Stimulated activated effector memory CD8-positive, alpha-beta T cell treated with anti-CD3 and anti-CD28 coated beads, Interleukin-12 subunit alpha, Interleukin-12 subunit beta, amount 100 ng/mL, for 72 hours (primary cell): ENCODE measurements around the gene HHIP.

Experiments used
- ATAC-seq: fragments of 150-1000 bp; cut with Tn5 transposase; 2 replicates; pipeline ENCODE4 v1.10.0; 2021
- DNase-seq, 2 donors: peaks; one replicate each; pipeline ENCODE4 v3.0.0; 2021 to 2022; ENCODE audit warnings: low spot score in 2 of 2
- H3K27ac Mint-ChIP-seq: one replicate; pipeline ENCODE4 v1.8.0; 2022; ENCODE audit warnings: mild to moderate bottlenecking, mixed read lengths
- H3K36me3 Mint-ChIP-seq: one replicate; pipeline ENCODE4 v1.8.0; 2022; ENCODE audit warnings: mild to moderate bottlenecking, mixed read lengths
- H3K4me1 Mint-ChIP-seq: one replicate; pipeline ENCODE4 v1.8.0; 2022; ENCODE audit warnings: mixed read lengths
- H3K4me3 Mint-ChIP-seq: one replicate; pipeline ENCODE4 v1.8.0; 2022; ENCODE audit warnings: mild to moderate bottlenecking, mixed read lengths
- H3K9me3 Mint-ChIP-seq: one replicate; pipeline ENCODE4 v1.8.0; 2022; ENCODE audit warnings: mixed read lengths

The HHIP gene

GRCh38 chr4:144681806-144682205 is 35.9 kb downstream of the HHIP start:
- DNase-seq: no peak
- H3K4me3 Mint-ChIP-seq: no peak overlapping the region
- no peaks in the 10 kb centered on the region for H3K4me1 Mint-ChIP-seq
- H3K9me3 Mint-ChIP-seq: no peaks in the 10 kb centered on the region
- H3K36me3 Mint-ChIP-seq: no peaks in the 10 kb centered on the region
- no peak overlapping the region for H3K27ac Mint-ChIP-seq
- ATAC-seq: no peak

- Mint-ChIP-seq H3K4me3 (no peak overlapping the region), H3K4me1 (no peaks in the 10 kb centered on the region), H3K36me3 (no peaks in the 10 kb centered on the region), H3K27ac (no peak overlapping the region), H3K9me3 (no peaks in the 10 kb centered on the region)
- no peak for ATAC-seq
- DNase-seq: no peak
Measured at GRCh38 chr4:144683516-144683915, 37.6 kb downstream of the HHIP start.

GRCh38 chr4:144685911-144686310 is 40.0 kb downstream of the HHIP start:
- DNase-seq (no peak), ATAC-seq (no peak)
- H3K36me3 Mint-ChIP-seq: no peaks in the 10 kb centered on the region
- no peak overlapping the region for H3K4me3 Mint-ChIP-seq
- H3K27ac Mint-ChIP-seq: no peak overlapping the region
- H3K4me1 Mint-ChIP-seq: no peaks in the 10 kb centered on the region
- H3K9me3 Mint-ChIP-seq: no peaks in the 10 kb centered on the region

- Mint-ChIP-seq H3K4me3 (no peak overlapping the region), H3K9me3 (no peaks in the 10 kb centered on the region), H3K4me1 (no peaks in the 10 kb centered on the region), H3K27ac (no peak overlapping the region), H3K36me3 (no peaks in the 10 kb centered on the region)
- DNase-seq (no peak), ATAC-seq (no peak)
Measured at GRCh38 chr4:144686921-144687320, 41.0 kb downstream of the HHIP start.

- Mint-ChIP-seq H3K4me3 (no peak overlapping the region), H3K4me1 (no peaks in the 10 kb centered on the region), H3K27ac (no peak overlapping the region), H3K9me3 (no peaks in the 10 kb centered on the region), H3K36me3 (no peaks in the 10 kb centered on the region)
- ATAC-seq (no peak), DNase-seq (no peak)
Measured at GRCh38 chr4:144687466-144687865, 41.5 kb downstream of the HHIP start.

DNA sequence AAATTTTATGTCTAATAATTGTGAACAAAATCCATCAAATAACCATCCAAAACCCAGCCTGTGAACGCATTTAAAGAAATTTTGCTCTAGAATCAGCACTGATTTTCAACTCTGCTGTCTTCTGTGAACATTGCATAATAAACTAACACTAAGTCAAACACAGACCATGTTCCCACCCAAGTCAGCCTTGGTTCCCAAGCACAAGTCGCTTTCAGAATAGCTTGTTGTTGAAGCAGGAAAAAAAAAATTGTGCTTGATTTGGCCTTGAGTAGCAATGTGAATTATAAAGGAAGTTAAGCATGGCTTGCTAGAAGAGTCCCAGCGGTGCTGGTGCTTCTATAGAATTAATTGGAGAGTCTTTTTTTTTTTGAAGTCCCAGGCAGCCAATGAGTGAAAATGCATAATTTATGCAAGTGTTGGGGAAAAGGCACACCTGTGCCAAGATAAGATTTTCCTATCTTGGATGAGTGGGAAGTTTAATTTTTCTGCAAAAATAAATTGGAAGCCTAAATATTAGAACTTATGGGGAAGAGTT is 42.1 kb downstream of the HHIP start:
- H3K4me1 Mint-ChIP-seq: no peaks in the 10 kb centered on the region
- no peaks in the 10 kb centered on the region for H3K9me3 Mint-ChIP-seq
- DNase-seq (no peak), ATAC-seq (no peak)
- H3K27ac Mint-ChIP-seq: no peak overlapping the region
- no peak overlapping the region for H3K4me3 Mint-ChIP-seq
- H3K36me3 Mint-ChIP-seq: no peaks in the 10 kb centered on the region

DNA sequence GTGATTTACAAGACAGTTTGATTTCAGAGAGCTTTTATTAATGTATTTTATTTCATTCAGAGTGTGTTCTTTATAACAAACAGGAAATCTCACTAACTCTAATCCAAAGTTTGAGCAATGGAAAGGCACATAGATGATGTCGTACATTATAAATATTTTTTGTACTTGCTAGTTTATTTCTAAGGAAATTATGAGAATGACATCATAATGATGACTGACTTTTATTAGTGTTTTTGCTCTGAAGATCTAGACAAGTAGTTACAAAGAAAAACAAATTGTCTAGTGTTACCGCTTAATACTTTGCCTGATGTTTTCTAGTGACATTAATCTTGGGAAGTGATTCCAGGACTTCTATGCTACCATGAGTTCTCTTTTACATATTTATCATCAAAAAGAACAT is 43.2 kb downstream of the HHIP start:
- Mint-ChIP-seq H3K4me3 (no peak overlapping the region), H3K27ac (no peak overlapping the region), H3K4me1 (no peaks in the 10 kb centered on the region), H3K9me3 (no peaks in the 10 kb centered on the region), H3K36me3 (no peaks in the 10 kb centered on the region)
- DNase-seq (no peak), ATAC-seq (no peak)

DNA sequence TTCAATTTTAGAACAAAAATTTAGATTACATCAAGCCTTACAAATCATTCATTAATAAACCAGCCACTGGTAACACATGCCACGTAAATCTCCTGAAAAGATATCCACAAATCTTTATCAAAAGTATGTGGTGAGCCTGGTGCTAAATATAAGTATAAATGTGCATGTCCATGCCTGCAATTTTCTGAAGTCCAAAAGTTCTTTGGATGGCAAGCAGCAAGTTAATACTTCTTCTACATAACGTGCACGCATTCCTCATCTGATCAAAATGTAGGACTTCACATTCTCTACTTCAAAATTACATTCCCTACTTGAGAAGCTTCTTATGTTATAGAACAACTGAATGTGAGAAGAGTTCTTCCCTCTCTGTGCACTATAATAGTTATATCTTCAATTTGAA is 49.8 kb downstream of the HHIP start:
- no peaks in the 10 kb centered on the region for H3K9me3 Mint-ChIP-seq
- H3K27ac Mint-ChIP-seq: no peak overlapping the region
- DNase-seq: no peak
- H3K4me3 Mint-ChIP-seq: no peak overlapping the region
- ATAC-seq: no peak
- H3K4me1 Mint-ChIP-seq: no peaks in the 10 kb centered on the region
- no peaks in the 10 kb centered on the region for H3K36me3 Mint-ChIP-seq

- H3K9me3 Mint-ChIP-seq: no peaks in the 10 kb centered on the region
- ATAC-seq: no peak
Measured at GRCh38 chr4:144696376-144696775, 50.4 kb downstream of the HHIP start.

GRCh38 chr4:144699565-144699964 is 53.6 kb downstream of the HHIP start:
- no peak for DNase-seq
- no peak overlapping the region for H3K27ac Mint-ChIP-seq
- H3K4me1 Mint-ChIP-seq: no peaks in the 10 kb centered on the region
- no peak overlapping the region for H3K4me3 Mint-ChIP-seq
- peaks cover 5% of the 10 kb centered on the region for H3K9me3 Mint-ChIP-seq
- no peak for ATAC-seq
- no peaks in the 10 kb centered on the region for H3K36me3 Mint-ChIP-seq

More at GRCh38 chr4:144696376-144696775, 50.4 kb downstream of the HHIP start:
- no peak overlapping the region for H3K4me3 Mint-ChIP-seq
- no peak overlapping the region for H3K27ac Mint-ChIP-seq
- no peak for DNase-seq
- H3K4me1 Mint-ChIP-seq: no peaks in the 10 kb centered on the region
- no peaks in the 10 kb centered on the region for H3K36me3 Mint-ChIP-seq

DNA sequence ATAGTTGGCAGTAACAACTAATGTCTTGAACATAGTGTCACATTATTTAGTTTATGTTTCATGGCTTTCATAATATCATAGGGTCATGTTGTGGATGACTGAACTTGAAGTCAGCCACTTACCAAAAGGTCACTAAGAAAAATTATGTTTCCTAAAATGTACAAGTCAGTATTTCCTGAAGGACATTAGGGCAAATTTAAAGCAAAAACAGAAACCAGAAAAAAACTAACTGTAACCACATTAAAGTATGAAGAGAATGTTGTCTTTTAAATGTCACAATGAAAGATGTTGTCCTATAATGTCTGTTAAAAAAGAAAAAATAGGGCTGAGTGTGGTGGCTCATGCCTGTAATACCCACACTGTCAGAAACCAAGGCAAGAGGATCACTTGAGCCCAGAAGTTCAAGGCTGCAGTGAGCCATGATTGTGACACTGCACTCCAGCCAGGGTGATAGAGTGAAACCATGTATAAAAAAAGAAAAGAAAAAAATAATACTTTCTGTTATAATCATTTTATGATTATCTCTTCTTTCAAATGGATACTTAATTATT is 55.8 kb downstream of the HHIP start:
- Mint-ChIP-seq H3K9me3 (peaks cover 5% of the 10 kb centered on the region), H3K4me1 (no peaks in the 10 kb centered on the region), H3K36me3 (no peaks in the 10 kb centered on the region), H3K27ac (no peak overlapping the region), H3K4me3 (no peak overlapping the region)
- ATAC-seq (no peak), DNase-seq (no peak)

DNA sequence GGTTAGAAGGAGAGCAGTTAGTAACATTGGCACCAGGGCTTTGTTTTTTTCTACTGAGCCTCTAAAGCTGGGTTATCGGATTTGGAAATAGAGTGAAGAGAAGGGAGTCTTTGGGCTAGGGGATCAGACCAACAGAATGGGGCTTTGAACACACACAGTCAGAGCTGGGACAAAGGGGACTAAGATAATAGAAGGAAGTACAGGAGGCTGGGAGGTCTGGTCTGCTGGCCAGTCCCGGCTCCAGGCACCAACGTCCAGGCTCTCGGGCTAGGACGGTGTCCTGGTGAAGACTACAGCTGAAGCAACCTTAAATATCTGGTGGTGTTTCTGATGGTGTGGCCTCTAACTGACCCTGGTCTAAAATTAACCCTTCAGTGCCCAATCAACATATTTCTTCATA is 57.5 kb downstream of the HHIP start:
- no peak overlapping the region for H3K4me3 Mint-ChIP-seq
- H3K9me3 Mint-ChIP-seq: peaks cover 5% of the 10 kb centered on the region
- H3K27ac Mint-ChIP-seq: no peak overlapping the region
- no peaks in the 10 kb centered on the region for H3K36me3 Mint-ChIP-seq
- no peak for ATAC-seq
- H3K4me1 Mint-ChIP-seq: no peaks in the 10 kb centered on the region
- no peak for DNase-seq

GRCh38 chr4:144705601-144706590 is 59.9 kb downstream of the HHIP start:
- ATAC-seq: no peak
- DNase-seq: no peak
- Mint-ChIP-seq H3K4me1 (no peaks in the 10 kb centered on the region), H3K27ac (no peak overlapping the region), H3K9me3 (peaks cover 5% of the 10 kb centered on the region), H3K4me3 (no peak overlapping the region), H3K36me3 (no peaks in the 10 kb centered on the region)

DNA sequence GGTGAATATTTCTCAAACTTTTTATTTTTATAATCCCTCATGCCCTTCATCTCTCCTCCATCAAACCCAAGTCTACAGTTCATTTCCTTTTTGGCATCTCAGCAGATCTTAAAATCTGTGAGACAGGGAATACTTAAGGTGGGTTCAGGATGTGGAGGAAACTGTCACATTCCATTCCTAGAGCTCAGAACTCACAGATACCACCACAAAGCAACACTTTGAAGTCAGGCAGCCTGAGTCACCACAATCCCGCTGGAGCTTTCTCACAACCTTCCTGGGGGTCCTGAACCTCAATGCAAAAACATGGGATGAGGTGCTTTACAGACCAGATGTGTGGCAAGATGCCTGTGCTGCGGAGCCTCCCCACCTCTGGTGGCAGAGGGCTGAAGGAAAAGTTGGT is 63.2 kb downstream of the HHIP start:
- Mint-ChIP-seq H3K9me3 (peaks cover 2% of the 10 kb centered on the region), H3K4me3 (no peak overlapping the region), H3K27ac (no peak overlapping the region), H3K36me3 (no peaks in the 10 kb centered on the region), H3K4me1 (no peaks in the 10 kb centered on the region)
- ATAC-seq: no peak
- no peak for DNase-seq

- Mint-ChIP-seq H3K4me3 (no peak overlapping the region), H3K4me1 (no peaks in the 10 kb centered on the region), H3K27ac (no peak overlapping the region), H3K9me3 (peaks cover 4% of the 10 kb centered on the region), H3K36me3 (no peaks in the 10 kb centered on the region)
- DNase-seq: no peak
- ATAC-seq: no peak
Measured at GRCh38 chr4:144709793-144710525, 64.0 kb downstream of the HHIP start.
